H9 (cell line): ENCODE data around the gene ANAPC13. TPM values are rescaled to one million over a fixed set of nuclear protein-coding genes. Genes with fewer than 3 reads are reported as not detected.

Source experiments
- DNase-seq: peaks from one replicate; pipeline ENCODE4 v3.0.0-alpha.2; 2017
- H2AFZ ChIP-seq: one replicate; pipeline ENCODE4 v1.6.1; 2013; ENCODE audit warnings: mild to moderate bottlenecking, low read length, control low read depth, moderate library complexity
- H2AK5ac ChIP-seq: 2 replicates; pipeline ENCODE4 v1.6.1; 2013; ENCODE audit warnings: low read length, control low read depth, mixed read lengths; ENCODE audit not compliant: insufficient read length
- H2BK120ac ChIP-seq: one replicate; pipeline ENCODE4 v1.6.1; 2013; ENCODE audit warnings: low read depth, mild to moderate bottlenecking, low read length, control low read depth, inconsistent platforms; ENCODE audit not compliant: poor library complexity, severe bottlenecking
- H2BK12ac ChIP-seq: 2 replicates; pipeline ENCODE4 v1.6.1; 2013; ENCODE audit warnings: low read length, control low read depth, mixed read lengths, low read depth; ENCODE audit not compliant: insufficient read length
- H2BK15ac ChIP-seq: 2 replicates; pipeline ENCODE4 v1.6.1; 2013; ENCODE audit warnings: low read depth, low read length, control low read depth
- H2BK20ac ChIP-seq: one replicate; pipeline ENCODE4 v1.6.1; 2013; ENCODE audit warnings: low read depth, mild to moderate bottlenecking, low read length, control low read depth, inconsistent platforms; ENCODE audit not compliant: poor library complexity, severe bottlenecking
- H2BK5ac ChIP-seq: 2 replicates; pipeline ENCODE4 v1.6.1; 2013; ENCODE audit warnings: low read length, control low read depth, mixed read lengths; ENCODE audit not compliant: insufficient read length
- H3K14ac ChIP-seq: 2 replicates; pipeline ENCODE4 v1.6.1; 2013; ENCODE audit warnings: low read length, control low read depth; ENCODE audit not compliant: insufficient read depth
- H3K18ac ChIP-seq: 2 replicates; pipeline ENCODE4 v1.6.1; 2013; ENCODE audit warnings: low read depth, mild to moderate bottlenecking, mixed read lengths, low read length, control low read depth; ENCODE audit not compliant: insufficient read length
- H3K23ac ChIP-seq: 2 replicates; pipeline ENCODE4 v1.6.1; 2013; ENCODE audit warnings: low read length, control low read depth, mixed read lengths, low read depth; ENCODE audit not compliant: insufficient read length
- H3K23me2 ChIP-seq: 2 replicates; pipeline ENCODE4 v1.6.1; 2013; ENCODE audit warnings: low read depth, mild to moderate bottlenecking, mixed read lengths, low read length, control low read depth; ENCODE audit not compliant: insufficient read length, poor library complexity, severe bottlenecking
- H3K27ac ChIP-seq: 2 replicates; pipeline ENCODE4 v1.5.1; 2013; ENCODE audit warnings: low read length, control low read depth, mixed read lengths, low read depth; ENCODE audit not compliant: insufficient read length
- H3K27me3 ChIP-seq: 2 replicates; pipeline ENCODE4 v1.6.1; 2013; ENCODE audit warnings: low read length, control low read depth, inconsistent platforms; ENCODE audit not compliant: insufficient read depth
- H3K4ac ChIP-seq: 2 replicates; pipeline ENCODE4 v1.6.1; 2013; ENCODE audit warnings: low read depth, mild to moderate bottlenecking, control low read depth, inconsistent platforms, low read length, moderate library complexity
- H3K4me1 ChIP-seq: 2 replicates; pipeline ENCODE4 v1.6.1; 2013; ENCODE audit warnings: low read length, control low read depth, inconsistent platforms; ENCODE audit not compliant: insufficient read depth
- H3K4me2 ChIP-seq: 2 replicates; pipeline ENCODE4 v1.6.1; 2013; ENCODE audit warnings: low read length, control low read depth, mixed read lengths; ENCODE audit not compliant: insufficient read length, insufficient read depth
- H3K56ac ChIP-seq: 2 replicates; pipeline ENCODE4 v1.6.1; 2013; ENCODE audit warnings: low read depth, mild to moderate bottlenecking, mixed read lengths, low read length, control low read depth; ENCODE audit not compliant: insufficient read length
- H3K79me1 ChIP-seq: 2 replicates; pipeline ENCODE4 v1.6.1; 2013; ENCODE audit warnings: low read depth, mild to moderate bottlenecking, moderate library complexity, low read length, control low read depth, inconsistent platforms; ENCODE audit not compliant: insufficient read depth, poor library complexity, severe bottlenecking
- H3K79me2 ChIP-seq: 2 replicates; pipeline ENCODE4 v1.6.1; 2013; ENCODE audit warnings: low read length, control low read depth, inconsistent platforms; ENCODE audit not compliant: insufficient read depth
- H3K9ac ChIP-seq: 2 replicates; pipeline ENCODE4 v1.6.1; 2013; ENCODE audit warnings: low read length, control low read depth, mixed read lengths; ENCODE audit not compliant: insufficient read length; ENCODE audit errors: extremely low read depth
- H3K9me3 ChIP-seq: one replicate; pipeline ENCODE4 v1.6.1; 2013; ENCODE audit warnings: low read depth, low read length, inconsistent platforms; ENCODE audit not compliant: control insufficient read depth
- H3T11ph ChIP-seq: one replicate; pipeline ENCODE4 v1.6.1; 2013; ENCODE audit warnings: mild to moderate bottlenecking, low read length, control low read depth, inconsistent platforms
- H4K20me1 ChIP-seq: one replicate; pipeline ENCODE4 v1.6.1; 2013; ENCODE audit not compliant: control insufficient read depth, insufficient read length, insufficient read depth
- H4K5ac ChIP-seq: 2 replicates; pipeline ENCODE4 v1.6.1; 2013; ENCODE audit warnings: low read depth, mild to moderate bottlenecking, mixed read lengths, low read length, control low read depth; ENCODE audit not compliant: insufficient read length
- H4K8ac ChIP-seq: replicated peaks from 2 replicates; pipeline ENCODE4 v1.6.1; 2013; ENCODE audit warnings: low read length, control low read depth, mixed read lengths, low read depth; ENCODE audit not compliant: insufficient read length
- H4K91ac ChIP-seq: 2 replicates; pipeline ENCODE4 v1.6.1; 2013; ENCODE audit warnings: low read depth, mild to moderate bottlenecking, moderate library complexity, mixed read lengths, low read length, control low read depth; ENCODE audit not compliant: insufficient read length
- H3K27ac Mint-ChIP-seq, 3 experiments: 2 replicates in 2 of 3; 3 replicates in 1 of 3; pipeline ENCODE4 v1.8.0; 2020 to 2021; ENCODE audit warnings: mixed read lengths in 3 of 3, mild to moderate bottlenecking in 1 of 3, moderate library complexity in 1 of 3
- H3K27me3 Mint-ChIP-seq: 2 replicates; pipeline ENCODE4 v1.8.0; 2021; ENCODE audit warnings: low read depth, mild to moderate bottlenecking, moderate library complexity, mixed read lengths
- H3K36me3 Mint-ChIP-seq, 3 experiments: 2 replicates in 2 of 3; 3 replicates in 1 of 3; pipeline ENCODE4 v1.8.0; 2020 to 2021; ENCODE audit warnings: low read depth in 3 of 3, mixed read lengths in 3 of 3; ENCODE audit not compliant: insufficient read depth in 1 of 3
- H3K4me1 Mint-ChIP-seq, 2 experiments: 2 replicates each; pipeline ENCODE4 v1.8.0; 2020; ENCODE audit warnings: mixed read lengths in 2 of 2
- H3K4me3 Mint-ChIP-seq, 2 experiments: 2 replicates in 1 of 2; 3 replicates in 1 of 2; pipeline ENCODE4 v1.8.0; 2020 to 2021; ENCODE audit warnings: mild to moderate bottlenecking in 2 of 2, mixed read lengths in 2 of 2, moderate library complexity in 1 of 2
- H3K9me3 Mint-ChIP-seq, 2 experiments: 2 replicates in 1 of 2; 3 replicates in 1 of 2; pipeline ENCODE4 v1.8.0; 2020; ENCODE audit warnings: mild to moderate bottlenecking in 2 of 2, mixed read lengths in 2 of 2, moderate library complexity in 1 of 2
- WGBS: extraction: QIAGEN DNeasy Blood & Tissue Kit; methylation state at CpG from one replicate; pipeline ENCODE4 v1.1.7; 2013; ENCODE audit warnings: missing lambda C conversion rate, low lambda C conversion rate, mixed read lengths; ENCODE audit not compliant: insufficient read length; ENCODE audit errors: extremely low coverage; 5-methylcytosine and 5-hydroxymethylcytosine counted together
- total RNA-seq: library from RNA; stranded (reverse); gene quantifications from 2 replicates; pipeline ENCODE4 v1.2.1, GENCODE V29; 2021
- TF ChIP-seq, protein P1 (sequence below): fragments of 200-600 bp; sonication (generic); conservative IDR thresholded peaks from 3 replicates; pipeline ENCODE4 v1.8.0; 2021; ENCODE audit warnings: antibody characterized with exemption, mild to moderate bottlenecking

ANAPC13 gene
- total RNA-seq, 1 experiment from 2014 or later: 42.8 TPM

DNA sequence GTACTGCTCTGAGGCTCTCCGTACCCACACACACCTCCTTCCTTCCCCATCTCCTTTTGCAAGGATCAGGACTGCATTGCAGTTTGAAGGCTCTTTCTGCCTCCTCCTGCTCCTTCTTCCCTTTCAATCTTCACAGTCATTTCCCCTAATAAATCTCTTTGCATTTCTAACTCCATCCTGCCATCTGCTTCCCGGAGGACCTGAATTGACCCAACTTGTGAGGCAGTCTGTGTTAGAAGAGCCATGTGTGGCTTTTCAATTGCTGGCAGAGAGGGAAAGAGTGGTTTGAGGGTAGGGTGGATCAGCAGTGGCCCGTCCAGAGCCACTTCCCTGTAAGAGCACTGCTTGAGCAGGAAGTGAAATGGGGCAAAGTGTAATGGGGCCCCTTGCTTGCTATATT lies 35.8 kb downstream of the ANAPC13 start:
- Histone ChIP-seq H2AFZ (no peak overlapping the region), H3K4me2 (no peak overlapping the region), H3K56ac (no peak overlapping the region), H3T11ph (no peak overlapping the region), H3K4me1 (no peaks in the 10 kb centered on the region), H2BK12ac (no peak overlapping the region), H3K9me3 (no peaks in the 10 kb centered on the region), H2BK5ac (no peak overlapping the region), H3K23ac (no peak overlapping the region), H2BK20ac (no peak overlapping the region), H2BK15ac (no peak overlapping the region), H3K14ac (no peak overlapping the region), H2AK5ac (no peak overlapping the region), H3K23me2 (no peaks in the 10 kb centered on the region), H3K18ac (no peak overlapping the region), H4K91ac (no peak overlapping the region), H3K79me1 (no peaks in the 10 kb centered on the region), H2BK120ac (no peak overlapping the region), H3K79me2 (no peaks in the 10 kb centered on the region), H3K27ac (no peak overlapping the region), H4K8ac (no peak overlapping the region), H3K27me3 (no peaks in the 10 kb centered on the region), H3K9ac (no peak overlapping the region), H4K5ac (no peak overlapping the region), H4K20me1 (no peaks in the 10 kb centered on the region), H3K4ac (no peak overlapping the region)
- TF ChIP-seq, protein P1, sequence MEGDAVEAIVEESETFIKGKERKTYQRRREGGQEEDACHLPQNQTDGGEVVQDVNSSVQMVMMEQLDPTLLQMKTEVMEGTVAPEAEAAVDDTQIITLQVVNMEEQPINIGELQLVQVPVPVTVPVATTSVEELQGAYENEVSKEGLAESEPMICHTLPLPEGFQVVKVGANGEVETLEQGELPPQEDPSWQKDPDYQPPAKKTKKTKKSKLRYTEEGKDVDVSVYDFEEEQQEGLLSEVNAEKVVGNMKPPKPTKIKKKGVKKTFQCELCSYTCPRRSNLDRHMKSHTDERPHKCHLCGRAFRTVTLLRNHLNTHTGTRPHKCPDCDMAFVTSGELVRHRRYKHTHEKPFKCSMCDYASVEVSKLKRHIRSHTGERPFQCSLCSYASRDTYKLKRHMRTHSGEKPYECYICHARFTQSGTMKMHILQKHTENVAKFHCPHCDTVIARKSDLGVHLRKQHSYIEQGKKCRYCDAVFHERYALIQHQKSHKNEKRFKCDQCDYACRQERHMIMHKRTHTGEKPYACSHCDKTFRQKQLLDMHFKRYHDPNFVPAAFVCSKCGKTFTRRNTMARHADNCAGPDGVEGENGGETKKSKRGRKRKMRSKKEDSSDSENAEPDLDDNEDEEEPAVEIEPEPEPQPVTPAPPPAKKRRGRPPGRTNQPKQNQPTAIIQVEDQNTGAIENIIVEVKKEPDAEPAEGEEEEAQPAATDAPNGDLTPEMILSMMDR: no peak
- peaks cover 19 to 20% of the 10 kb centered on the region in 2 experiments for H3K4me1 Mint-ChIP-seq
- no peak overlapping the region for H3K27ac Mint-ChIP-seq
- peaks cover 5% of the 10 kb centered on the region in 2 experiments; a peak in 4 of 5 replicates for H3K9me3 Mint-ChIP-seq
- no peak overlapping the region for H3K4me3 Mint-ChIP-seq
- H3K36me3 Mint-ChIP-seq: peaks cover 0 to 2% (median 0%) of the 10 kb centered on the region in 3 experiments; a peak in 1 of 7 replicates
- no CpG with 5 or more reads among the region's 3 CpGs for WGBS
- no peak for DNase-seq
- peaks cover 42% of the 10 kb centered on the region for H3K27me3 Mint-ChIP-seq
